Measurements from ENCODE around the gene AURKB.
A peak's percentile ranks its signal among the peaks of the same experiment; 100 is the strongest.
"Not testable (repeated sequence)": the region's sequence is repeated elsewhere in the genome, so short reads cannot be mapped to it uniquely, and the experiment has no call there.

The AURKB gene

DNA sequence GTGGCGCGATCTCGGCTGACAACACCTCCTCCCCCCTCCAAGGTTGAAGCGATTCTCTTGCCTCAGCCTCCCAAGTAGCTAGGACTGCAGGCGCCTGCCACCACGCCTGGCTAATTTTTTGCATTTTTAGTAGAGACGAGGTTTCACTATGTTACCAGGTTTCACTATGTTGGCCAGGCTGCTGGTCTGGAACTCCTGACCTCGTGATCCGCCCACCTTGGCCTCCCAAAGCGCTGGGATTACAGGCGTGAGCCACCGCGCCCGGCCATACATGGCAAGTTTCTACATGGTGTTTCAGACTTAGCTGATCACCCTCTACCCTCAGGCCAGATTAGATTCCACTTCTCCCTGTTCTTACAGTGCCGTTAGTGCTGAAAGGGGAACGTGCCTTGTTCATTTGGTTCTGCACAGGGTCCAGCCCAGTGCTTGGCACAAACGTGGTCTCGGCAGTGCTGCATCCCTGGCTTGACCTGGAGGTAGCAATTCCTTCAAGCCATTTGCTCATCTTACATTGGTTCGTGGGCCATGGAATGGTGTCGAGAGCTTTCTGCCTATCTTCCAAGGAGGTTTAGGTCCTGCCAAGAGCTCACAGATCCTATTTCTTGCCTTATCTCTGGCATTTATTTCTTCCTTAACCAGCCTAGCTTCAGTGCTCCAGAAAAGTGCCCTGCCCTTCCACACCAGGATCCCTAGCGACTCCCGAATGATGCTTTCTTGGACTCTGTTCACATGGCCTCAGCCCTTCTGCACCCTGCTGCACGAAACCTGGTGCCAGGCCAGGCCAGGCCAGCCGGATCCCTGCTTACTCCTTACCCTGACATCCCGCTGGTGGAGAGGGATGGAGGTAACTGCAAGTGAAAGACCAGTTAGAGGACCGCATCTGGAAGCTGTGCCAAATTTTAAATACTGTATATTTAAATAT lies 14.8 kb upstream of the AURKB start:
- no peak for DNase-seq

DNA sequence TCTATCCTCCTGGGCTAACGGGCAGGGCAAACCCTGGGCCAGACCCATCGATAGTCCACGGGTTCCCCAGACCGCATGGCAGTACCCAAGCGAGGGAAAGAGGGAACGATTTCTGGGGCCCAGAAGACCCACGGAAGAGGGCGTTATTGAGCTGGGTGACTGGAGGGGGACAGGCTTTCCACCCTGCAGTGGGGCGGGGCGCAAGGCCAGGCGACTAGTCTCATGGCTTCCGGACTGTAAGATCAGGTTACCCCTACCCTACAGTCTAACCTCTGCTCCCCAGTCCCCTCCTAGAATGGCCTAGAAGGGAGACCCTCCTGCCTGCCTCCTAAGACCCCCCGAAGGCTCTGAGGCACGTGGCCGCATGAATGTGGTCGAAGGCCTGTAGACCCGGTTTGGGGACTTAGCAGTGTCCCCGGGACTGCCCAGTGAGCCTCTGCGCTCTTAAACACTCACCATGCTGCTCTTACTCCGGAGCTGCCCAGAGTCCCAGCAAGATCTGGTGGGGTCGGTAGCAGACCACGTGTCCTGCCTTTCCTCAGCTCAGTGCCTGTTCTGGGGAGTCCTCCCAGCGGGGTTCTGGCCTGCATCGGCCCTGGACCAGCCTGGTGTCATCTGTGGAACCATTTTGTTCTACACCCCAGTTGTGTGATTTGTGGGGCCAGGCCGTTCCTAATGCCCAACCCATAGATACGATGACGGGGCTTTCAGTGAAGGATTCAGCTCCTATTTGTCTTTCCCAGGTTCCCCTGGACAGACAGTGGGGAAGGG lies 13.2 kb upstream of the AURKB start:
- peak; percentile 15 to 38 (median 28) for DNase-seq

DNA sequence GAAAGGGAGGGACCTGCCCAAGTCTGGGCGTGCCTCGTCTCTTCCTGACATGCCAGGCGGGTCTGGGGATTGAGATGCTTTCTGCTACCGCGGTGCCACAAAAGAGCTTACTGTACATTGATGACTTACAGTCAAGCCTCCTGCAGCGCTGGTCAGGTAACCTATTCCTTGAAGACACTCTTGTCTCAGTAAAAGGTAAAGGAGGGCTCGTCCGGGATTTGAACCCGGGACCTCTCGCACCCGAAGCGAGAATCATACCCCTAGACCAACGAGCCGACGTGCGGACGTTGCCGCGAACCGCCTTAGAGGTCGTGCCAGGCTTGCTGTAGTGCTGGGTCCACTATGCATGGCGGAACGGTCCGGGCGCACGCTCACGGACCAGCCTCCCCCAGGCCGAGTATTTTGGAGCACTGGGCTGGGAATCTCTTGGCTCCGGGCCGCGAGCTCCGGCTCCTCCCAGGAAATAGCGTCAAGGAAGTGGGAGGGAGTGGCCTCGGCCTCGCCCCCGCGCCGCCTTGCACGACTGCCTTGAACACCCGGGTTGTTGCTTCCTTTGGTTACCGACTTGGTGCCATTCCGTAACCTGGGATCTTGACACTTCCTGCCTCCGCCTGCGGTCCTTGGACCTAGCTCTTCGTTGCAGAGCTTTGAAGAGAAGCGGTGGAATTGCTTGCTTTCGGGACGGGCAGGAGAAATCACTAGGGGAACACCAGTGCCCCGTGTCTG lies 12.4 kb upstream of the AURKB start:
- peak; percentile 86 to 90 (median 87) for DNase-seq

DNA sequence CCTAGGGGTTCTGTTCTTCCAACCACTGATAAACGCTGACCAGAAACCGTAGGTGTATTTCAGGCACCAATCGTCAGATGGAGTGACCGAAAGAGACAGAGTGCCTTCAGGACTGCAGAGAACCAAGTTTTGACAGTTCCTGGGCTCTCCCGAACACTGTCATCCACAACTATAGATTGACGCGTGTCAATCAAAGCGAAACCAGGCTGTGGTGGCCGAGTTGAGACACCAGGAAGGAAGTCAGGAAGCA lies 11.9 kb upstream of the AURKB start:
- peak in 1 of 4 experiments; percentile 60 for DNase-seq

DNA sequence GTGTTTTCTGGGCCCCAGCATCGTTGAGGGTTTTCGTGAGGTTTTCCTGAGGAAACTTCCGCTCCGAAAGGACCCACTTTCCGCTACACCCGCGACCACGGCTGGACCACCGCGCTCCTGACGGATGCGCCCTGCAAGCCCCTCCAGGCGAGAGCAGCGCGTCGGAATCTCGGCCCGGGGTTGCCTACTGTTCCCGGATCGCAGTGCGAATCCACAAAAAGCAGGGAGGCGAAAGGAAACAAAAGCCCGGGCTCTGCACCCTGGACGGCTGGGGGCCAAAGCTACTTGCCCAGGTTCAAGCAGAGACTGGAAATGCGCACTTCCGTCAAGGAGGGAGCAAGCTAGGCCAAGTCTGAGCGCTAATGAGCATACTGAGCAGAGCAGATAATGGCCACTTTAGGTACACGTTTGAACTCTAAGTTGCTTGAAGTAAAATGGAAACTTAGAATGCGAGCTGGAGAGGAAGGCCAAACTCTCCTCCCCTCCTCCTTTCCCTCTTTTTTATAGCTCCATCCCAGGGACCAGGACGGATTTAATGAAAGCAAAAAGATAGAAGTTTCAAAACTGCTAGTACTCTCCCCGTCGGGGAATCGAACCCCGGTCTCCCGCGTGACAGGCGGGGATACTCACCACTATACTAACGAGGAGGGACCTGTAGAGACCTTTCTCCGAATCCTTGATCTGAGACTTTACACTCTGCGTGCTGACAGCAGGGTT lies 11.4 kb upstream of the AURKB start:
- DNase-seq = peak; percentile 74 to 89 (median 80)

DNA sequence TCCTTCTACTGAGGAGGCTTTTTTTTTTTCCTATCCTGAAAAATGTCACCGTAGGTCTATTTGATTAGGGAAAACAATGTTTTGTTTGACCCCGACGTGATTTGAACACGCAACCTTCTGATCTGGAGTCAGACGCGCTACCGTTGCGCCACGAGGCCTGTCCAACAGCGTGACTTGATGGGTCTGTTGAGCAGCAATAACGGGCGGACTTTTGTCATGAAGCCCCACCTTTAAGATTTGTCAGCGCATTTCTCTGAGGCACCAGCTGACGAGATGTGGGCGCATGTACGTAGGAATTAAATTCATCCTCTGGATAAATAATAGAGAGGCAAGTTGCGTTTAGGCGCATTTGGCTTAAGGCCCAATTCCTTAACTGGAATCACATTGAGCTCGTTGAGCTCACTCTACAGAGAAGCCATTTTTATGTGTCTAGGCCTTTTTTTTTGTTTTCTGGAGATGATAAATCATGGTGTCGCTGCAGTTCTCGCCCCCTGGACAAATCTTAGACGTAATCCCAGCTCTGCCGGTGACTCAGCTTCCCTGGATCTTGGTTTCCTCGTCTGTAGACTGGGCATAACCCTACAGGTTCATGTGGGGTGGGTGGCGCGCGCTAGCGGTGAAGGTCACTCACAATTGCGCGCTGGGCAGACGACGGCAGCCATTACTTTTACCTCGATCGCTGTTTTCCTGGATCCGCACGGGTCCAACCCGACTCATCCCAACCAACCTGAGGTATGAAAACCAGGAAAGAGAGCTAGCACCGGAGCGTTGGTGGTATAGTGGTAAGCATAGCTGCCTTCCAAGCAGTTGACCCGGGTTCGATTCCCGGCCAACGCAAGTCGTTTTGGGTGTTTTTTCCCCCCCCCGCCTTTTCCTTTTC lies 10.6 kb upstream of the AURKB start:
- DNase-seq = peak; percentile 66 to 94 (median 80)

DNA sequence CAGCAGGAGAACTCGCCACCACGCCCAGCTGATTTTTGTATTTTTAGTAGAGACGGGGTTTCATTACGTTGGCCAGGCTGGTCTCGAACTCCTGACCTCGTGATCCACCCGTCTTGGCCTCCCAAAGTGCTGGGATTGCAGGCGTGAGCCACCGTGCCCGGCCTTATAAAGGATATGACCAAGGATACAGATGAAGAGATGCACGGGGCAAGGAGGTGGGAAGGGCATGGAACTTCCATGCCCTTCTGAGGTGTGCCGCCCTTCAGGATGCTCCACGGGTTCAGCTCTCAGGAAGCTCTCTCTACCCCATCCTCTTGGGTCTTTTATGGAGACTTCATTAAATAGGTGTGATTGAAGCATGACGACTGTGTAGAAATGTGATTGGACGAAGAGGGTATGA lies 3.6 kb upstream of the AURKB start:
- not testable (repeated sequence) for DNase-seq

DNA sequence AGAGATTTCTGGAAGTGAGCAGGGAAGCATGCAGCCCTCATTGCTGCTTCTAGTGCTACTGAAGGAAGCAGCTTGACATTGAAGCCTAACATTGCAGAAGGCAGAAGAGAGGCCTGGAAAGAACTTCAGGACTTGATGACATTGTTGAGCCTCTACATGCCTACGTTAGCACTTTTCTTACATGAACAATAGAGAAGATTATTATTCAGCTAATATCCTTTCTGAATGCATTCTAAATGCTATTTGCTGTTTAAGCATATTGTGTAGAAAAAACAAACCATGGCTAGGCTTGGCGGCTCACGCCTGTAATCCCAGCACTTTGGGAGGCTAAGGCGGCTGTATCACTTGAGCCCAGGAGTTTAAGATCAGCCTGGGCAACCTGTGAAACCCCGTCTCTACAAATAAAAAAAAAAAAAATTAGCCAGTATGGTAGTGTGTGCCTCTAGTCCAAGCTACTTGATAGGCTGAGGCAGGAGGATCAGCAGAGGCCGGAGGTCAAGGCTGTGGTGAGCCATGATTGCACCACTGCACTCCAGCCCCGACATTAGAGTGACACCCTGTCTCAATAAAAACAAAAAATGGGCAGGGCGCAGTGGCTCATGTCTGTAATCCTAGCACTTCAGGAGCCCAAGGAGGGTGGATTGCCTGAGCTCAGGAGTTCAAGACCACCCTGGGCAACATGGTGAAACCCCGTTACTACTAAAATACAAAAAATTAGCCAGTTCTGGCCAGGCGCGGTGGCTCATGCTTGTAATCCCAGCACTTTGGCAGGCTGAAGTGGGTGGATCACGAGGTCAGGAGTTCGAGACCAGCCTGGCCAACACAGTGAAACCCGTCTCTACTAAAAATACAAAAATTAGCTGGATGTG lies 2.2 kb upstream of the AURKB start:
- DNase-seq = no peak

DNA sequence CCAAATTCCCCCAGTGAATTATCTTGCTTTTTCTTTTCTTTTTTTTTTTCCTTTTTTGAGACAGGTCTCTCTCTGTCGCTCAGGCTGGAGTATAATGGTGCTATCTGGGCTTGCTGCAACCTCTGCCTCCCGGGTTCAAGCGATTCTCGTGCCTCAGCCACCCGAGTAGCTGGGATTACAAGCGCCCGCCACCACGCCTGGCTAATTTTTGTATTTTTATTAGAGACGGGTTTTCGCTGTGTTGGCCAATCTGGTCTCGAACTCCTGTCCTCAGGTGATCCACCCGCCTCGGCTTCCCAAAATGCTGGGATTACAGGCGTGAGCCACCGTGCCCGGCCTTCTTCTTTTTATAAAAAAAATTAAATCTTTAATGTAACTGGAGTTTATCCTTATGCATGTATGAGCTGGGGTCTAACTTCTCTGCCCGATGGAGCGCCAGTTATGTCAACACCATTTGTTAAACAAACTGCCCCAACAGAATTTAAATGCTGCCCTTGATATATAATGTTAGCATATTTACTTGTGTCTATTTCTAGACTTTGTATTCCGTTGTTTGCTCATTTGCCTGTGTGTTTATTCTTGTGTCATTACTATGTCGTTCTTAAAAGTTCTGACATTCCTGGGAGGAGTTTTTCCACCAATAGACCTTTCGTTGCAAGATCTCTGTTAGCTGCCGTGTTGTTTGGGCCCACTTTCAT lies 535 bp upstream of the AURKB start:
- DNase-seq = no peak

DNA sequence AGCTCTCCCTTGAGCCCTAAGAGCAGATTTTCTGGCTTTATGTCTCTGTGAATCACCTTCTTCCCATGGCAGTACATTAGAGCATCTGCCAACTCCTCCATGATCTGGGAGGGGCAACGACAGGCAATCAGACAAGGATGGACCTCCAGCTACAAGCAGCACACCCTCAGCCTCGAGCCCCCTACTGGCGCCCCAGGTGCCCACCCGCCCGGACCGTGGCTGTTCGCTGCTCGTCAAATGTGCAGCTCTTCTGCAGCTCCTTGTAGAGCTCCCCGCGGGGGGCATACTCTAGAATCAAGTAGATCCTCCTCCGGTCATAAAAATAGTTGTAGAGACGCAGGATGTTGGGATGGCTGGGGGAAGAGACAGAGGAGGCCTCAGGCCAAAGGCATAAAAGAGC lies 3.8 kb downstream of the AURKB start:
- DNase-seq = no peak

DNA sequence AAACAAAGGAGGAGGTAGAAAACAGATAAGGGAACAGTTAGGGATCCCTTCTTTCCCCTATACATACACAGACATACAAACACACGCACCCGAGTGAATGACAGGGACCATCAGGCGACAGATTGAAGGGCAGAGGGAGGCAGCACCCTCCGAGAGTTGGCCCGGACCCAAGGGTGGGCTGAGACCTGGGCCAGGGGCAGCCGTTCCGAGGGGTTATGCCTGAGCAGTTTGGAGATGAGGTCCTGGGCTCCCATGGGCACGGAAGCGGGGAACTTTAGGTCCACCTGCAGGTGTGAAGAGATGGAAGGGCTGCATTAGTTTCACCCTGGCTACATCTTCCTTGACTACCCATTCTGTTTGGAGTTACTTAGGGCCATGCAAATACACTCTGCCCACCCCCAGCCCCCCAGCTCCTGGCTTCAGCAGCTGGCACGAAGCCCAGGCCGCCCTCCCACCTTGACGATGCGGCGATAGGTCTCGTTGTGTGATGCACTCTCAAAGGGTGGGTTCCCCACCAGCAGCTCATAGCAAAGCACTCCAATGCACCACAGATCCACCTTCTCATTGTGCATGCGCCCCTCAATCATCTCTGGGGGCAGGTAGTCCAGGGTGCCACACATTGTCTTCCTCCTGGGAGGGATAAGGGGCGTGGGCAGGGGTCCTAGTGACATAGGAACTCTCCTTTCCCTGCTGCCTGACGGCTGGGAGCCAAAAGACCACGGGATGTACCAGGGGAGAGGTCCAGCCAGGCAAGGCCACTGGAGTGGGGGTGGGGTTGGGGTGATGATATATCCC lies 5.4 kb downstream of the AURKB start:
- no peak for DNase-seq

DNA sequence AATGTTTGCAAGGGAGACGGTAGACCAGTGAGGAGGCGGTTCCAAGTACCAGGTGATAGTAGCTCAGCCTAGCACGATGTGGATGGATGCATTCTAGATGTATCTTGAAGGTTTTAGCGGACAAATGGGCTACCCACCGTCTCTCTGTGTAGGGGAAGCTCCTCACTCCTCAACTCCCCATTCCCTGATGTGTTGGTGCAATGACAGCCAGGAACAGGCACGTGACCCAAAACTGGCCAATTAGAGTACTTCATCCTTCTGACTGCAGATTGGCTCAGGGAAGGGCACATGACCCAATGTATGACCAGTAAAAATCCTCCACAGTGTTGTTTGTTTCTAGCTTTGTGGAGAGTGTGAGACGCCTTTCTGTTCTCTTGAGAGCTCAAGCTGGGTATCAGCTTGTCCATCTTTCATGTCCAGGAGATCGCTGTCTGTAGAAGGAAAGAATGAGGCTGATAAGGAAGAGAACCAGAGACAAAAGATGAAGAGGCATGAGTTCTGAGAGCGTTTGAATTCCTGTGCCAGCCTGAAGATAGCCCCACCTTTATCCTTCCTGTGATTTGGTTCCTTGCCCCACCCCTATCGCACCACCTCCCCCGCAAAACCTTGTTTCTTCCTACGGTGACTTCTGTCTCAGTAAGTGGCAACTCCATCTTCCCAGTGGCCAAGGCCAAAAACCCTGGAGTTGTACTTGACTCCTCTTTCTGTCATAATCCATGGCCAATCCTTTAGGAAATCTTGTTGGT lies 18.1 kb downstream of the AURKB start:
- DNase-seq = no peak

DNA sequence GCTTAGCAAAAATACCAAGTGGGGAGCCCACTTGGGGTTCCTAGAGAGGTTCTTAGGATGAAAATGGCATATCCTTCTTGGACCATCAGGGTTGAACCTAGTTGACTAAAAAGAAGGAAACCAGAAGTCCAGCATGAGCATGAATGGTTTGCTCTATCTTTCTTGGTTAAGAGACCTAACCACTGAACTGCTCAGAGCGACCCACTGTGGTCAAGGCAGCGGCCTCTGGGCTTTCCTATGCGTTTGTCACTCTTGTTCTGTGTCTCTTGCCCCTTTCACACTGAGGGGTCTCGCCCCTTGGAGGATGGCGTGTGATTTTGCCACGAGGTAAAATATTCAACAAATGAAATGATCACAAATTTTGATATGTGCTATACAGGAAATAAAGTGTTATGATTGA lies 19.9 kb downstream of the AURKB start:
- no peak for DNase-seq

DNA sequence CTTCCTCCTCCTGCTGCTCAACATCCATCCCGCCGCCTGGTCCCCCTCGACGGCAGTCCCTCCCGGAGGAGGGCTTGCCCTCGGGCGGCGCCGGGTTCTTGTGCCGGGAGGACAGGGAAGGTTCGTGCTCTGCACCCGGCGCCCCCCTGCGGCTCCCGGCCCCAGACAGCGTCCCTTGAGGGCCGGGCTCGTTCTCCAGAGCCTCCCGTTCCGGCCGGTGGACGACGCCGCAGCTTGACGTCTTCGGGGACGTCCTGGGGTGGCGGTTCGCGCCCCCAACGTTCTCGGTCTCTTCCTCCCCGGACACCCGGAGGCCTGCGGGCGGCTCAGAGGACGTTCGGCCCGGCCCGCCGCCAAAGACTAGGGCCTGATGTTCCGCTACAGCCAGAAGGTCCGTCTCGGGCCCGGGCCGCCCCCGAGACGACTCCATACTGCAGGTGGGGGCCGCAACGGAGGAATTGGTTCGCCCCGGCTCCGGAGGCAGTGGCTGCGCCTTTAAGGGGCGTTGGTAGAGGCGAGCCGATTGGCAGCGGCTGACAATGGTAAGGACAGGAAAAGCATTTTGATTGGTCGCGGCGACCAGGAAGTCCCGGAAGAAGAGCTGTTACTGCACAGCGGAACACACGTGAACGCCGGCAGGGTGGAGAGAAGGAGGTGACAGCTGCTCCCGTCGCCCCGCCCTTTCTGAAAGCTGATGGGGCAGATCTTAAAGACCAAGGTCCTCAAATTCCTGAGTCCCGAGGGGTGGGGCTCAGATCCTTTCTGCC lies 20.5 kb downstream of the AURKB start, which contains the start of gene BORCS6:
TSS of gene BORCS6 (minus strand) at position 470 of the 767 bp plus-strand sequence. CDS start at position 430, 40 bp downstream.
- DNase-seq = peak; percentile 75 to 90 (median 87)

DNA sequence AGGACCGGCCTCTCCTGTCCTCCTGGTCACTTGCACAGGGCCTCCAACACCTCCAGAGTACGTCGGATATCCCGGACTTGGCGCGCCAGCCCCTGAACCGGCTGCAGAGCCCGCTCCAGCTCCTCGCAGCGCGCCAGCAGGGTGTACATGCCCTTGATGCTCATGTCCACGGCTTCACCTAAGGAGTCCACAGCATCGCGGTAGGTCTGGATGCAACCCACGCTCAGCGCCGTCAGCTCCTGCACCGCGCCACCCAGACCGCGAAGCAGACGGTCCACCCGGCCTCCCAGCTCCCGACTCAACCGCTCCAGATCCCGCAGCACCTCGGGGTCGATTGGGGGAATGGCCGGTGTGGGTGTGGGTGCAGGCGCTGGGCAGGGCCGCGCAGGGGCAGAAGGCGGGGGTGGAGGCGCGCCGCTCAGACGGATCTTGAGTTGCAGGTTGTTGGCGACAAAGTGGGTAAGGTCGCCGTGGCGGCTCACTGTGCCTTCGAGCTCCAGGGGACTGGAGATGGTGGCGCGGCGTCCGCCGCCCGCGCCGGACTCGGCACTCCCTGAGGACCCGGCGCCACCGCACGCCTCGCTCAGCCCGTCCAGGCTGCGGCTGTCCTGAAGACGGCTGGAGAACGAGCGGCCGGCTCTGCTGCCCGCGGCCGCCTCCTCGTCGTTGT lies 21.2 kb downstream of the AURKB start:
- peak in 1 of 4 experiments; percentile 44 for DNase-seq

DNA sequence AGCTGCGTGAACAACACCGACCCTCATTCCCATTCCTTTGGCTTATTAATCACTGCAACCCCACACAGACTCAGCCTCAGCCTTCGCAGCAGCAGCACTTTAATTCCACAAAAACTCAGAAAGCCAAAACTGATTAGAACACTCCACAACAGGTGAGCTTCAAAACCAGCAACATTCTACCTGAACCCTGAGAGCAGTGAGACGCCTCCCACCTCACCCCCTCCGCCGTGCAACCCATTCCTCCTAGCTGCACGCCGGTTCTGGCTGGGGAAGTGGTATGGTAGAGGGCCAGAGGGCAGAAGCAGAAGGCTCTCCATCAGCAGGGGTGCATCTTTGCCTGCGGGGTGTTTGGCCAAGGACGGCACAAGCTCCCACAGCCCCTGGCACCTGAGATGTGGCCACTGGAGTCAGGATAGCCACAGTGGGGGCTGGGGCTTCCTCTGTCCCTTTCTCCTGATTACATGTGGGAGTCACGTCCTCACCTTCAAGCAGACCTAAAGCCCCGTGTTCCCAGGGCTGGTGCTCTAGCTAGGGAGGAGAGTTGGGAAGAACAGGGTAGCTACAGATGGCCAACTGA lies 22.0 kb downstream of the AURKB start:
- DNase-seq = no peak
